Fibroblast of peridontal ligament (primary cell): Measurements from ENCODE around the gene PRTFDC1.

Source experiments
- DNase-seq: peaks from one replicate; pipeline ENCODE4 v3.0.0-alpha.2; 2010; ENCODE audit errors: extremely low read depth

Gene PRTFDC1

DNA sequence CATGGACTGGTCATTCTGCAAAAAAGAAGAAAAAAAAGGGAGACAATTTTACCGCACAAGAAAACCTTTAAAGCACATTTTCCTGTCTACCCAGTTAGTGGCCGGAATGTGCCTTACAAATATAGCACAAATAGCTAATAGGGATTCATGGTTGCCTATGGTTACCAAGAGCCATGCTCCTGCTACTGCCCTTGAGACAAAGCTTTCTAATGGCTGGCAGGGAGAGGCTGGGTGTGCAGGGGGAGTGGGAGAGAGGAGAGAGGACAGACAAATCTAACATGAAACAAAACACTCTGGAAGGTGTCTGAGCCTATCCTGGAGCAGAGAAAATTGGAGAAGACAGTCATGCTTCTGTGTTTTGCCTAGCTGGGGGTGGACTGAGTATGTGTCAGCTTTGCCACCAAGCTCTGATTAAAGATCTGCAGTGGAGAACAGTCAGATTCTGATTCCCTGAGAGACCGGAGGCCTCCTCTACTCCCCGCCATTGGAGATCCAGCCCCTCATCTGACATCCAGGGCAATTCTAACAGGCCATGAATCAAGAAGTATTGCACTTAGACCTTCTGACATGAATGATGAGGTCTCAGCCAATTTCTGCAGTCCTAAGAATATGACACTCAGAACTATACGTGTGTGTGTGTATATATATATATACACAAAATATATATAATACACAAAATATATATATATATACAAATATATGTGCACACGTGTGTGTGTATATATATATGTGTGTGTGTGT, 80.2 kb downstream of the PRTFDC1 start:
- no peak for DNase-seq

DNA sequence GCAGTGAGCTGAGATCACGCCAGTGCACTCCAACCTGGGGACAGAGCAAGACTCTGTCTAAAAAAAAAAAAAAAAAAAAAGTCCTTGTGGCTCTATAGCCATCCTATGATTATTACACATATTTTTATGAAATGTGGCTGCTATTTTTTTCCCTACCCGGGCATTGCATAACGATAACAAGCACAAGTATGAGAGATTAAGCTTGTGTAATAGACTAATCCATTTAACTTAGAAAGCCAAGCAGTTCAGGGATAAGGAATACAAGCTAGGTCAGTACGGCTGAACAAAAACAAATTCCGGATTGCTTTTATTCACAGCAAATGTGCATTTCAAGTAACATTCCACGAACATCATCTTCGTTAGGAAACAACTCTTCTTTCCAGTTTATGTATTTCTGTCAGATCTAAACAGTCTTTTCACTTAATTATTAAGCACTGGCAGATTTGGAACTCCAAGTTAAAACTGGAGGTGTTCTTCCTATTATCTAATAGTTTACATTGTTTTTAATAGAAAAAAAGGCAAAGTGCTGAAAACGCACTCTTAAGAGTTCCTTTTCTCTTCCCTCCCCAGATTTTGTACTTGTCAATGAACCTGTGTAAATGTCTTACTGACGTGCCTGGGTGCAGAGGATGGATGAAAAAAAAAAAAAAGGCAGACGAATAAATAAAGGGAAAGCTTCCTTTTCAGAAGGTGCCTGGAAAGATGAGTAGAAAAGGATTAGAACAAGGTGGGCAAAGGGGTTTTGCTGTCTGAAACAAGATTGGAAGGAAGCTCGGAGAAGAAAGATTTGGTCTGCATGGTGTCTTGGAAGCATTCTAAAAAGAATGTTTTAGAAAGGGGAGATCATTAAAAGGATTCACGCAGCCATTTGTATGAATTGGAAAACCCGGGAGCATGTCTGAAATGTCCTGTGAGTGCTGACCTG, 81.1 kb downstream of the PRTFDC1 start:
- DNase-seq: no peak

DNA sequence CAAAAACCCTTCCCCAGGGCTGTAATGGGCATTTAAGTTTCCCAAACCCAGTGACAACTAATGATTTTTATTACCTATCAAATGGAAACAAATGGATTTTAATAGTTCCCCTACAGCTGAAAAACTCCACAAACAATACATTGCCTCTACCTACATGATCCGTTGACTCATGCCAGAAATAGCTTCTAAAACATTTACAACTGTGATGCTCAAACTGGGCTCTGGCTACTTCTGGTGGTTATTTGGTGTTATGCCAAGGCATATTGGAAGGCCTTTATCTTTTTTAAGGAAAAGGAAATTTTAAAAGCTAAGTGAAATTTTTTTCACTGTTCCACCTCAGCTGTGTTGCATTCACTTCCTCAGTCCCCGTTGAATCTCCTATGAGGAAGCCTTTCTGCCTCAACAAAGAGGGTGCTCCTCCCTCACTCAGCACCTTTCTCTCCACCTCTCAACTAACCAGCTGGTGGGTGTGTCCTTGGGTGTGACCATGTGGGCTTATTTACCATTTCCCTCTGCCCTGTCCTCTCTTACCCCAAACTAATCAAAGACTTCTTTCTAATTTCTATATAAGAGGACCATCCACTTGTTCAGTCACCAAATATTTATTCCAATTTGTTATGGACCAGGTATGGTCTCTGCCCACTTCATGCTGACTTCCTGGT, 82.9 kb downstream of the PRTFDC1 start:
- DNase-seq: peak; percentile 34

DNA sequence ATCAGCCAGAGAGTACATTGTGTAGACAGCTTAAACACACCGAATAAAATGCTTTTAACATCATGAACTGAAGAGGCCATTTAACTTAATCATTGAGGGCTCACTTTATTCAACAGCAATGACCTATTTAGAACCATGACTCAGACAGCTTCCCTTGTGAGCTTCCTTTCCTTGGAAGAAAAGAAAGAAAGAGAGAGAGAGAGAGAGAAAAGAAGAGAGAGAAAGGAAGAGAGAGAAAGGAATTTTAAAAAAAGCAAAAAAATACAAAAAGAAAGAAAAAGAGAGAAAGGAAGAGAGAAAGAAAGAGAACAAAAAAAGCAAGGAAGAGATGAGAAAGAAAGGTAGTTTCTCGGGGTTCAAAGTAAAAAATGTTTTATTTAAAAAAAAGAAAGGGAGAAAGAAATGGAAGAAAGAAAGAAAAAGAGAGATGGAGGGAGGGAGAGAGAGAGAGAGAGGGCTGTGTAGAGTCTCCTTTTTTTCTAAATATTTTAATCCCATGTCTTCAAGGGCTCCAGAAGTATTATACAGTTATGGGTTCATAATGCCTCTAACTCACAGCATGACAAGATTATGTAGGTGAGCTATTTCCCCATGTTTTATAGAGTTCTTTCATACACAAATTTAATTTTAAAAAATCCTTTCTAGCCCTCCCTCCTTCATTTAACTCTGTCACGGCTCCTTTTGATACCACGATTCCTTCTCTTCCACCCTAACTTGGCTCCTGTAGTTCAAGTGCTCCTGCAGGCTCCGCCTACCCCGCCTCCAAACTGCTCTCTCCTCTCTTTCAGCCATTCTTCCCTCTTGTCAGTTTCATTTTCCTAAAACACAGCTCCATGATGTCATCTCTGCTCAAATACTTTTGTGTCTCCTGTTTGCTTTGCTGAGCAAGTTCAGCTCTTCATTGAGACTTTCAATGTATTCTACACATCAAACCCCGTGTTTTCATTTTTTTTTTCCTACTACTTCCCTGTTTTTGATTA, 85.5 kb downstream of the PRTFDC1 start:
- peak; percentile 74 for DNase-seq

DNA sequence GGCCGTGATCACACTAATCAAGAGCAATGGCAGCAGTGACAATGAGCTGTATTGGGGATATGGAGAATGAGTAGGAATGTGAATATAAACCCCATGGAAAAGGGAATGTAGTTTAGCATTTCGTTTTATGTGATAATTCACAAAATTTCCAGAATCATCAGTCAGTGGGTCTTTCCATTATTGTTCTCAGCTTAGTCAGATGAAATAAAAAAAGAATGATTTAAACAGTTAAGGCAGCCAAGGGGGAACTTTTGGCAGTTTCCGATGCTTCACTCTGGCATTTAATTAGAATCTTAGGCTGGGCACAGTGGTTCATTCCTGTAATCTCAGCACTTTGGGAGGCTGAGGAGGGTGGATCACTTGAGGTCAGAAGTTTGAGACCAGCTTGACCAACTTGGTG, 86.6 kb downstream of the PRTFDC1 start:
- DNase-seq: no peak

DNA sequence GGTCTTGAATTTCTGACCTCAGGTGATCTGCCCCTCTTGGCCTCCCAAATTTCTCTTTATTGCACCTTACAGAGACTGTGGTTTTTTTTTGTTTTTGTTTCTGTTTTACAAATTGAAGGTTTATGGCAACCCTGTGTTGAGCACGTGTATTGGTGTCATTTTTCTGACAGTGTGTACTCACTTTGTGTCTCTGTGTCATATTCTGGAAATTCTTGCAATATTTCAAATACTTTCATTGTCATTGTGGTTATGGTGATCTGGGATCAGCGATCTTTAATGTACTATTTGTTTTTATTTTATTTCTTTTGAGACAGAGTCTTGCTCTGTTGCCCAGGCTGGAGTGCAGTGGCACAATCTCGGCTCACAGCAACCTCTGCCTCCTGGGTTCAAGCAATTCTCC, 89.8 kb downstream of the PRTFDC1 start:
- no peak for DNase-seq

DNA sequence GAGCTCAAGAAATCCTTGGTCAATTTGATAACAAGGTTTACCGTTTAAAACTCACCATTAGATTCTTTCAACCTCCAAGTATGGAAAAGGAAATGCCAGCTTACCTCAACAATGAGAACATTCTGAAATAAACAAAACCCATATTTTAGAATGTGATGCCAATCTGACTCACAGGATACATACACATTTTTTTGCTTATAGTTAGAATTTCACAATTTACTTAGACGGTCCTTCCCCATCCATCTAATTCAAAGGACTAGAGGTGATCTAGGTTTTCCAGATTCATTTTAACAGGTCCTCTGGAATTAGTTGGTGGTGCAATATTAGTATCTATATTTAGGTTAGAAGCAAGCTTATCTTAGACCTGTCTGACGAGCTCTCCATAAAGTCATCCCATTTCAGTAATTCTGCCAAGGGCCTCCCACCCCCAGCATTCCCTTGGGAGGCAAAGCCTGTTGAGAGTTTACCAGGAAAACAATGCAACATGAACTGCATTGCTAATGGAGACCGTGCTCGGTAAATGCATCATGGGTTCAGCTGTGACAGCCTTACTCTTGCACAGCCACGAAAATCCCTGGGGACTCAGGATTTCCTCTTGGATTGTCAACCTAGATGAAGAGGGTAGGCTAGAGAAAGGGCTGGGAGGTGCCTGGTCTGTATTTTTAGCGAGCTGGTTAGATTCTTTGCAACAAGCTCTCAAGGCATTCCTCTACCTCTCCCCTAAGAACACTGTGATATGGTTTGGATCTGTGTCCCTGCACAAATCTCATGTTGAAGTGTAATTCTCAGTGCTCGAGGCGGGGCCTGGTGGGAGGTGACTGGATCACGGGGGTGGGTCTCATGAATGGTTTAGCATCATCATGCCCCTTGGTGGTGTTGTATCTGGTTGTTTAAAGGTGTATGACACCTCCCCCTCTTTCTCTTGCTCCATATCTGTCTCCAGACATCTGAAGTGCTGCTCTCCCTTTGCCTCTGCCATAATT, 93.8 kb downstream of the PRTFDC1 start:
- DNase-seq: peak; percentile 59

DNA sequence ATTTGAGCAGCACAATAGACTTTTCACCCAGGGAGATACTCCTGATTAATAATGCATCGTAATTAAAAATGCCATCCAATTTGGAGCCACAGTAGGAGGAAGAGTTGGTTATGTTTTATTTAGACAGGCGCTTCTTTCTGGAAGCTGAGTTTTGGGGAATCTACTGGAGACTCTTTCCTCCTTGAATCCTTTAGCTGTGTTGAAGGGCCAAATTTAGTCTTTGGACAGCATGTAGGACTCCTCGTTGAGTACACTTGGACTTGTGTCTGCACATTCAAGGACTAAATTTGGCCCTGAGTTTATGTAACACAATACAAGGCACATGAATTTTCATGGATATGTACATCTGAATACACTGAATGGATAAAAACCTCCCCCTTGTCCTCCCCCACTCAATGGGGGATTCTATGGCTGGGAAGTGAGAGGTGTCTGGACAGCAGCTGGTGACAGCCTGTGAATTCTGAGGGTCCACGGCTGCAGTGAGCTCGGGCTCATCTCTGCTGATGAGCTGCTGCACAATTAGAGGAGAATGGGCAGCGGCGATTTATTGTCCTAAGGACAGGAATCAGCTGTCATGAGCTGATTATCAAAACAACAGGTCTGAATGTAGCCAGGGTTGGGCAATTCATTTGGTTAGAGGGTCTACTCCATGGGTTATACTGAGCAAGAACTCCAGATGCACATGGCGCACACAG, 95.2 kb downstream of the PRTFDC1 start:
- DNase-seq: no peak

DNA sequence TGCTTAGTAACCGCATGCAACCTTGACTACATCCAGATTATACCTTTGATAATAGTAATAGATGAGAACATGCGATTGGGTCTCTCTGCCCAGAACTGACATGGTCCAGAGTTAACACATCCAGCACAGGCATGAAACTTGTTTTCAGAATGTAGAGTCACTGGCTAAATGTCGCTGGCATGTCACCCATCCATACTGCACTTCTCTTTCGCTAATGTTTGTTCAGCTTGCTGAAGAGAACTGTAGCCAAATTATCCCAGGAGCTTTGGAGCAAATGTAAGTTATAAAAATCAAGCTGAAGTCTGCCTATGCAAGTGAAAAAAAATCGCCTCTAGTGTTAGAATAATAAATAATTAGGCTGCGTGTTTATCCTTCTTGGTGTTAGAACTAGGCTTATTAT, 98.2 kb downstream of the PRTFDC1 start:
- DNase-seq: no peak

DNA sequence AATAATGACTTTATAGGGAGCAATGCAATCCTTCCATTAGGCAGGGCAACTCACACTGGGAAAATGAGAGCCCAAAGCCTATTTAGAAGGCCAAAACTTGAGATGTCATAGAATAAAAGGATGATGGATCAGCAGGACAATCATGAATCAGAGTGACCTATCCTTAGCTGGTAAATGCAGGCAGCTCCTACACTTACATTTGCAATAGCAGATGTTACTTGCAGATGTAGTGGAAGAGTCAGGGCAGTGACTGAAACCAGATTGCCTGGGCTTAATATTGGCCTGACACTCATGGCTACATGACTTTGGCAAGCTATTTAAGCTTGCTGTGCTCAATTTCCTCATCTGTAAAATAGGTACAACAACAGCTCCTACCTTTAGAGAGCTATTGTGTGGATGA, 98.7 kb downstream of the PRTFDC1 start:
- no peak for DNase-seq

DNA sequence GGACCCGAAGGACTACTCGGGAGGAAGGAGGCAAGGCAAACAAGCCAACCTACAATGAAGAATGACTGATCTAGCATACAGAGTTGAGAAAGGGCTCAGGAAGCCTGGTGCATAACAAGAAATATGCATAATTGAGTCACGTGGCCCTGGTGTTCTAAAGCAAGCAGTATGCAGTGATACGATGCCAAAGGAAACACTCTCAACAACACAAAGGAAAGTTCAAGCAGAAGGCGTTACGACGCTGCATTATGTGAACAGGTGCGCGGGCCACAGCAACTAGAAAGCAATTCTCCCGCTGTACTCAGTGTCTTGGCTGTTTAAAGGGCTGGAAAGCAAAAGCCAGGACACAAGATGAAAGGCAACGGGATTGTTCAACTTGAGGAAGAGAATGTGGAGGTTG, 100.8 kb downstream of the PRTFDC1 start:
- no peak for DNase-seq

DNA sequence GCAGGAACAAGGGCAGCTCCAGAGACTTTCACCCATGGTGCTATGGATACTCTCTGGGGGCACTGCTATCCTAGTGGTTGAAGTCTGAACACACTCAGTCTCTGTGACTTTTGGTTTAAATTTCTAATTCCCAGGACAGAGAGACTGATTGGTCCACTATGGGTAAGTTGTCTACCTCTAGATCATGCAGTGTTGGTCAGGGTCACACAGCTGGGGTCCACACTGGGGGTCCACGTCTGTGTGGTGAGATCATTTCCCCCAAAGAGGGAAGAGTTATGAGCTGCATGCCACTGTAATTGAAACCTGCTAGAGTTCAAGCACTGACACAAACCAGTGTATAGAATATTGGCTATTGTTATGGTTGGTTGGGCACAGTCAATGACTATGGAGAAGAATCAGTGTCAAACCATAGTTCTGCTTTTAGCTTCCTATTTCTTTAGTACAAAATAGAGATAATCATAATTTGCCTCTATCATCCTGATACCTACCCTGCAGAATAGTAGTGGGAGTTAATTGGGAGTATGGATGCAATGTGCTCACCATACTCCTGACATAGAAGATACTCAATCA, 101.6 kb downstream of the PRTFDC1 start:
- no peak for DNase-seq

DNA sequence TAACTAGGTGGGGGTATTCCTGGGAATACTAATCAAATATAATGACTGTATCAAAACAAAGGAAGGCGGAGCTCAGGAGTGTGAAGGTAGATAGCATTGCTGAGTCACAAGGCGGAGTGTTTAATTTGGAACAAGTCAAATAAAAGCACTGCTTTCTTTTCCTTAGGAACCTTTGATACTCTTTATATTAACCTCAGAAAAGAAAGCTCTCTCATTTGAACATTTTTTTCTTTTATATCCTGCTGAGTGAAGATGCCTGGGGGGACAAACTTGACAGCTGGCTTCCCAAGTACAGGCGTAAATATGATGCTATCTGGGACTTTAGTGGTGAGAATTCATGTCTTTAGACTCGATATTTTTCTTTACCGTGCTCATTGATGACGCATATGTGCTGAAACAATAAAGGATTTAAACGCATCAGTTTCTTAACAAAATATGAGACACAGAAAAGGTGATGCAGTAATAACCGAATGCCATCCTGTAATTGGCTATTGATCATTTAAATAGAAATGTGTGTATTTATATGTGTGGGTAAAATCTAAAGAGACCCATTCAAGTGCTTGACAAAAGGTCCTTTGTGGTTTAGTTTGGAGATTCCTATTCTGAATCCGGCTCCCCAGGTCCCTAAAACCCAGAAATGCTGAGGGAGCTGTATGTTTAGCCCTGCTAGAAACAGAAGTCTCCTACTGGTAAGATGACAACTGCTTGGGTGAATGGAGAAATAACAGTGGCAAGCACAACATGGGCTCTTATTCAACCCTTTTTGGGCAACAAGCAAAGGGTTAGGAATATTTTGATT, 102.7 kb downstream of the PRTFDC1 start:
- DNase-seq: no peak

DNA sequence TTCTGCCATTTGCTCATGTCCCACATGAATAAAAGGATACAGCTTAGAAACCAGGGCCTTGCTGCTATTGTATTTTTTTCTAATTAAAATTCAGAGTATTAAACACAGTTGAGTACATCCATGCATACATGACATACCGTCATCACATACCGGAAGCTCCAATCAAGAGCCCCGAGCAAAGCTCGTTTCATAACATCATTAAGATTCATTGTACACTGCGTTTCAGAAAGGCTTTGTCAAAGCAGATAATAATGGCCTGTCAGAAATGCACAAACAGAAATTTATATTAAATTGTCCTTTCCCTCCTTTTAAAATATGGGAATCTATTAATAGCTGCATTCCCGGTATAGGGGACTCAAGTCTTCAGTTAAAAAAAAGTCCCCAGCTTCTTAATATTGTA, 103.4 kb downstream of the PRTFDC1 start:
- no peak for DNase-seq

DNA sequence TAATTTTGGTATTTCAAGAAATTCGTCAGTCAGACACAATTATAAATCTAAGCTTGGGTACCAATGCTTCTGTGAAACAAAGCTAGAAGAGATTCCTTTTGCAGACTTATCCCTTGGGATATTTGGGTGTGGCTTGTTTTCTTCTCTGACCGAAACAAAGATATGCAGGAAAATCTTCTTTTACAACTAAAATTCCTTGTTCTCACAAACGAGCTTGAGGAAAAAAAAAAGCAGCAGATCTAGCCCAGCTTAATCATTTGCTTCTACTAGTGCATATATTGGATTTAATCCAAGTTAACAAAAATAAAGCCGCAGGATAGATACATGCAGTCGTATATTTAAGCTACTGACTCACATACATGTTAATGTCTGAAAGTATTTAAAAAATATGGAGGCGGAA, 104.2 kb downstream of the PRTFDC1 start:
- DNase-seq: peak; percentile 24

DNA sequence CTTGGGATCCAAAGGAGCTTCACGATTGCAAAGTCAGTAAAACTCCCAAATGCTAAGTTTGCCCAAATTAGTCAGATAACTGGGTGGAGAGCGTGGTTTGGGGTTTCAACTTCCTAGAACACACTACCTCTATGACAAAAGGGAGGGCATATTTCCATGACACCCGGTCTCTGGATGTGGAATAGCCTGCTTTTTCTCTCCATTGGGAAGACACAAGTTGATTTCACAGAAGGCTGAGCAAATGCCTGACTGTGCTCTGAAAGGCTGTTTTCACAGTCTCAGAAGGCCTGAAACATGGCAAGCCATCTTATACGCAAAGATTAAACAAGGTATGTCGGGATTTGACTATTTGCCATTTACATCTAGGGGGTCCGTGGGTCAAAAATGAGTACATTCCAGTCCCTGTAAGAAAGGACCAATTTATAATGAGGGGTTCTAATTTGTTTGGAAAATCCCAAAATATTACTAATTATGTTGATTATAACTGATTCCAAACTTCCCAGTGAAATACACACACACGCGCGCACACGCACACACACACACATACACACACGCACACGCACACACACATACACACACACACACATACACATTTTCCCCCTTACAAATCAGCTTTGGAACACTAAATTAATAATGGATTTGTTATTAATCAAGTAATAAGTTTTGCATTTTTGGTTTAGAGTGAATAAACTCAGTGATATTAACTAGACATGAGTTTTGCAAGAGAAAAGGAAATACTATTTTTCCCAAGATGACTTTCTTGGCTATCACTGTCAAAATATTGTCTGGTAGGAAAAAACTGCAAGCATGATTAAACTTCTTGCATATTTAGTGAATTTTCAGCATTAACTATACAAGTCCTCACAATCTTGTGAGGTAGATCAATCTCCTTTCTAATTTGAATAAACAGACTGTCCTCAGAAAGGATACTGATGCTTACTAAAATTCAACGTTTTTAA, 105.0 kb downstream of the PRTFDC1 start:
- DNase-seq: peak; percentile 20

DNA sequence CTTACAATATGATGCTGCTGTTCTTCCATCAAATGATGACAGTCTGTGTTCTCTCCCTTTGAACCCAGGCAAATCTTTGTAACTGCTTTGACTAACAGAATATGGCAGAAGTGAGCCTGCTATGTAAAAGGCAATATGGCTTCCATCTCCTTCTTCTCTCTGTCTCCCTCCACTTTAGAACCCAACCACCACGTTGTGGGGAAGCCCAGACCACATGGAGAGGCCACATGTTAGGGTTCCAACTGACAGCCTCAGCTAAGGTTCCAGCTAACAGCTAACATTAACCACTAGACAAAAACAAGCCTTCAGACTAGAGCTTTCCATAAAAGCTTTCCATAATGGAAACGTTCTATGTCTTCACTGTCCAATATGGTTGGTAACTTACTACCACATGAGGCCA, 107.7 kb downstream of the PRTFDC1 start:
- no peak for DNase-seq
